Heart left ventricle (tissue), 16 donors: ENCODE results near the gene CARD10. TPM values are rescaled to one million over a fixed set of nuclear protein-coding genes. Genes with fewer than 3 reads are reported as not detected.
"Not testable (repeated sequence)": the region's sequence is repeated elsewhere in the genome, so short reads cannot be mapped to it uniquely, and the experiment has no call there.

Experiments used
- ATAC-seq, 4 donors: fragments of 200-7000 bp; cut with Tn5 transposase; one replicate each; pipeline ENCODE4 v1.9.1; 2020 to 2022; ENCODE audit warnings: moderate library complexity in 4 of 4, mild to moderate bottlenecking in 3 of 4, moderate number of reproducible peaks in 1 of 4
- DNase-seq, 5 donors: peaks; one replicate each; pipeline ENCODE4 v3.0.0-alpha.2; 2020
- H3K27ac ChIP-seq, 12 donors: fragments of 200-600 bp; sonication (generic) in 4 of 12; one replicate each; pipeline versions ENCODE4 v1.5.0 to v1.8.0; 2016 to 2022; ENCODE audit warnings: mild to moderate bottlenecking in 2 of 12
- H3K27me3 ChIP-seq, 9 donors: fragments of 200-600 bp; sonication (generic) in 2 of 9; one replicate each; pipeline versions ENCODE4 v1.5.1 to v1.8.0; 2016 to 2022; ENCODE audit warnings: mild to moderate bottlenecking in 3 of 9
- H3K36me3 ChIP-seq, 9 donors: fragments of 200-600 bp; sonication (generic) in 2 of 9; one replicate each; pipeline versions ENCODE4 v1.5.0 to v1.8.0; 2018 to 2022; ENCODE audit warnings: mild to moderate bottlenecking in 2 of 9
- H3K4me1 ChIP-seq, 12 donors: fragments of 200-600 bp; sonication (generic) in 4 of 12; one replicate each; pipeline versions ENCODE4 v1.5.0 to v1.8.0; 2016 to 2022; ENCODE audit warnings: mild to moderate bottlenecking in 3 of 12
- H3K4me3 ChIP-seq, 12 donors: fragments of 200-600 bp; sonication (generic) in 4 of 12; one replicate each; pipeline versions ENCODE4 v1.5.0 to v1.8.0; 2017 to 2022; ENCODE audit warnings: mild to moderate bottlenecking in 9 of 12, moderate library complexity in 4 of 12
- H3K9me3 ChIP-seq, 12 donors: fragments of 200-600 bp; sonication (generic) in 4 of 12; one replicate each; pipeline versions ENCODE4 v1.5.0 to v1.8.0; 2016 to 2022; ENCODE audit warnings: mild to moderate bottlenecking in 1 of 12
- CTCF ChIP-seq, 12 donors: fragments of 200-600 bp; sonication (generic) in 4 of 12; IDR thresholded peaks; one replicate each; pipeline versions ENCODE4 v1.5.0 to v1.8.0; 2018 to 2022; ENCODE audit warnings: antibody characterized with exemption in 12 of 12, mild to moderate bottlenecking in 5 of 12
- POLR2A ChIP-seq, 2 donors: fragments of 450-650 bp; IDR thresholded peaks; one replicate each; pipeline ENCODE4 v1.6.1; 2017; ENCODE audit warnings: antibody characterized with exemption in 2 of 2, mild to moderate bottlenecking in 2 of 2, moderate library complexity in 2 of 2
- WGBS, 4 donors: extraction: QIAGEN DNeasy Blood & Tissue Kit in 2 of 4; methylation state at CpG; one replicate each; pipeline versions ENCODE4 v1.1.5 to v1.1.7; 2013 to 2018; 5-methylcytosine and 5-hydroxymethylcytosine counted together
- intact Hi-C, 10 donors: fragments of 100-400 bp; cut with DNase I; formaldehyde crosslinking; loops; one replicate each; pipeline versions ENCODE4 v1.11.1 to v1.14.2; 2022
- polyA plus RNA-seq, 2 donors: library from polyadenylated mRNA; stranded (reverse); fragments of 200-250 nt; gene quantifications; one replicate each; pipeline ENCODE4 v1.2.3, GENCODE V29; 2013
- total RNA-seq, 9 donors: library from RNA; depleted of rRNA in 2 of 9; stranded (reverse); fragments of >200 nt in 2 of 9; fragmentation: NEBNext Ultra II Directional in 3 of 9; extraction: Animal tissue kit (Norgen Biotek cat#: 25700) in 3 of 9; gene quantifications; one replicate each; pipeline versions ENCODE4 v1.1.0 to v1.2.4, GENCODE V29; 2016 to 2023
- donor health status: ischemic (EF 13 %, LVEDD 7.1; RV severe dilation, severe dysfunction).
- donor health status: healthy with polysubstance abuse.
- donor health status: DM: no; HTN: yes; CAD: no.
- donor health status: DM: no; HTN: no; CAD: no.
- donor health status: ischemic (EF 25% LVEDD 6.9; RV normal size, moderate dysfunction).
- donor health status: ischemic (EF 25% LVEDD 5.7; RV mildly dilated, moderate dysfunction).
- donor health status: healthy.
- donor health status: DM: yes; HTN: yes; CAD: no.
- donor health status: ischemic (EF 35%, LVEDD 5.7; RV mildly dilated, moderate dysfunction).
- donor health status: nonischemic (EF 11% LVEDD 7.7; RV severe dilation, severe dysfunction).
- donor health status: DM: yes; HTN: yes; CAD: no.
- donor health status: PGD.
- donor health status: ischemic (EF 29% LVEDD 5.4; RV normal size, mild dysfunction).
- donor health status: nonischemic (EF 23%, LVEDD 6.1; RV moderate dilation, normal function).

The CARD10 gene
- total and polyA plus RNA-seq, 11 donors = 5.2 to 13.9 (median 8.1) TPM

- TF ChIP-seq POLR2A (IDR thresholded peaks at IDR 0.05) (no peak), CTCF (IDR thresholded peaks at IDR 0.05) (no peak)
- Histone ChIP-seq H3K9me3 (no peaks in the 10 kb centered on the region), H3K4me3 (no peak overlapping the region), H3K36me3 (no peaks in the 10 kb centered on the region), H3K4me1 (peaks cover 6 to 69% (median 51%) of the 10 kb centered on the region in 12 donors), H3K27me3 (no peaks in the 10 kb centered on the region), H3K27ac (peak overlapping the region; percentile 61 to 96 (median 83))
- ATAC-seq = peak; percentile 16 to 81 (median 28)
- 49 to 63% (median 54%) methylated on average over 6 of the region's 6 CpGs for WGBS, 4 donors
- peak in 2 of 5 donors; percentile 44 to 59 for DNase-seq
- intact Hi-C loops = no loop called here
Observed at GRCh38 chr22:37551981-37552380, 32.8 kb upstream of the CARD10 start.

- ATAC-seq, H3K27me3 ChIP-seq, H3K4me3 ChIP-seq, H3K9me3 ChIP-seq, intact Hi-C loops, H3K36me3 ChIP-seq, DNase-seq: not testable (repeated sequence)
- TF ChIP-seq CTCF (IDR thresholded peaks at IDR 0.05) = peak in 1 of 12 donors; percentile 8
- 86 to 89% (median 88%) methylated on average over 9 of the region's 9 CpGs for WGBS, 4 donors
- Histone ChIP-seq H3K4me1 (peaks cover 3 to 72% (median 52%) of the 10 kb centered on the region in 12 donors), H3K27ac (peak overlapping the region in 11 of 12 donors; percentile 61 to 96 (median 83))
Observed at GRCh38 chr22:37550921-37551320, 31.7 kb upstream of the CARD10 start.

- ATAC-seq (peak in 1 of 4 donors; percentile 14), DNase-seq (peak in 1 of 5 donors; percentile 70)
- Histone ChIP-seq H3K4me3 (no peak overlapping the region), H3K27me3 (no peaks in the 10 kb centered on the region), H3K4me1 (peaks cover 3 to 84% (median 60%) of the 10 kb centered on the region in 12 donors), H3K9me3 (no peaks in the 10 kb centered on the region), H3K36me3 (no peaks in the 10 kb centered on the region), H3K27ac (peak overlapping the region in 8 of 12 donors; percentile 17 to 77 (median 34))
- 7 to 47% (median 39%) methylated on average over 2 to 5 of the region's 5 CpGs for WGBS, 4 donors
- intact Hi-C loops = no loop called here
- TF ChIP-seq POLR2A (IDR thresholded peaks at IDR 0.05) (no peak), CTCF (IDR thresholded peaks at IDR 0.05) (peak in 7 of 12 donors; percentile 11 to 46 (median 24))
Observed at GRCh38 chr22:37549704-37550059, 30.5 kb upstream of the CARD10 start.

- Histone ChIP-seq H3K27ac (peak overlapping the region; percentile 75 to 97 (median 90)), H3K9me3 (no peaks in the 10 kb centered on the region), H3K4me3 (no peak overlapping the region), H3K36me3 (no peaks in the 10 kb centered on the region), H3K27me3 (no peaks in the 10 kb centered on the region), H3K4me1 (peaks cover 3 to 75% (median 52%) of the 10 kb centered on the region in 12 donors)
- 61 to 76% (median 68%) methylated on average over 6 to 9 of the region's 9 CpGs for WGBS, 4 donors
- intact Hi-C loops = loop anchor here in 3 of 10 donors (2.0 kb wide), 2 partner anchors 14 to 16 kb away; partner anchors contain the start of gene CDC42EP1 (in 2 of the 3)
- DNase-seq (no peak), ATAC-seq (no peak)
- TF ChIP-seq CTCF (IDR thresholded peaks at IDR 0.05) (no peak), POLR2A (IDR thresholded peaks at IDR 0.05) (no peak)
Observed at GRCh38 chr22:37547251-37547741, 28.1 kb upstream of the CARD10 start.
